ENCODE results near the gene SKIL.

Gene SKIL

DNA sequence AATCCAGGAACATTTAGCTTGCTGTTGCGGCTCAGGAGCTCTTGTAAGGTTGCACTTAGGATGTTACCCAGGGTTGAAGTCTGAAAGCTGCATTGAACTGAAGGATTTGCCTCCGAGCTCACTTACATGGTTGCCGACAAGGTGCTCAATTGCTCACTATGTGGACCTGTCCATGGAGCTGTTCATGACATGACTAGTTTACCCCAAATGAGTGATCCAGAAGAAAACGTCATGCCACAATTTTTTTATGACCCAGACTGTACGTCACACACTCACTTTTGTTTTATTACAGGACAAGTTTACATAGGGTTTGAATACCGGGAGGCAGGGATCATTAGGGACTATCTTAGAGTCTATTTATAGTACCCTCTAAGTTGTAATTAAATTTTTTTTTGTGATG is 40.2 kb downstream of the SKIL start:
- DNase-seq (ENCODE audit: low spot score), result no peak

DNA sequence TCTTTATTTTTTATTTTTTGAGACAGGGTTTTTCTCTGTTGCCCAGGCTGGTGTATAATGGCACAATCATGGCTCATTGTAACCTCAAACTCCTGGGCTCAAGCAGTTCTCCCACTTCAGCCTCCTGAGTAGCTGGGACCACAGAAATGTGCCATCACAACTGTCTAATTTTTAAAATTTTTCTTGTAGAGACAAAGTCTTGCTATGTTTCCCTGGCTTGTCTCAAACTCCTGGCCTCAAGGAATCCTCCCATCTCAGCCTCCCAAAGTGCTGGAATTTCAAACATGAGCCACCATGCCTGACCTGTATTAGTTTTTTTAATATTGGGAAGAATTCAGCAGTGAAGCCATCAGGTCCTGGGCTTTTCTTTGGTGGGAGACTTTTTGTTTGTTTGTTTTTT is 47.6 kb downstream of the SKIL start:
- no peak for DNase-seq (ENCODE audit: low spot score)

DNA sequence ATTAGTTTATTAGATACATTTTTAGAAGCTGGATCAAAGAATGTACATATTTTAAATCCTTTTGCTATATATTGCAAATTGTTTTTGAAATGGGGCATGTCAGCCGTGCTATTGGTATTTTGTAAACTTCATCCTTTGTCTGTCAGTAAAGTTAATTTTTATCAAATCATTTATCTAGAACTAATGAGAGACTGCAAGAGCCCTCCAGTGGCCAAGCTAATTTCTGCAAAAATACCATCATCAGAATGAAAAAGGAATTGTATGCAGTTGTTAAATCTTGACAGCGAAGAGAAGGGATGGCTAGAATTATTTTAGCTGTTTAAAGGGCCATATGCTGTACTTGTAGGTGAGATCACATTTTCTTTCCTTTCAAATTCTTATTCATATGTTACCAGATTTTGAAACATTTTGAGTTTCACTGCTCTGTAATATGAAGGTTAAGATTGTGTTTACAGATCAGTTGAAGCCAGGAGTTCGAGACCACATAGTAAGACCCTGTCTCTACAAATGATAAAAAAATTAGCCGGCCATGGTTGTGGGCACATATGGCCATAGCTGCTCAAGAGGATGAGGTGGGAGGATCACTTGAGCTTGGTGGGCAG is 53.0 kb downstream of the SKIL start:
- DNase-seq (ENCODE audit: low spot score), result peak; percentile 30

DNA sequence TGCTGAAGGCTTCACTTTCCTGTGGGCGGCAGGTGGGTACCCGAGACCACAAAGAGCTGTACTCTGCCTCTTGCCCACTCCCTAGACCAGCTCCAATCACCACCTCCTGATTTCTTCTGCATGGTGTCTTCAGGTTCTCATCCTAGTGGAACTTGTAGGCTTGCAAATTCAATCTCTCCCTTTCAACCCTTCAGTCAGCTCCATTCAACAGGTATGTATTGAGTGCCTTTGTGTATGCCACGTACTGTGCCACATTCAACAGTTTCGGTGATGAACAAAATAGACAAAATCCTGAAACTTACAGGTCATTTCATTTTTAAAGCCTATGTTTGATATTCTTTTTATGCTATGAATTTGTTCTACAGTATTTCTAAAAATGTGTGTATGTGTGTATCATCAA is 55.8 kb downstream of the SKIL start:
- no peak for DNase-seq (ENCODE audit: low spot score)

DNA sequence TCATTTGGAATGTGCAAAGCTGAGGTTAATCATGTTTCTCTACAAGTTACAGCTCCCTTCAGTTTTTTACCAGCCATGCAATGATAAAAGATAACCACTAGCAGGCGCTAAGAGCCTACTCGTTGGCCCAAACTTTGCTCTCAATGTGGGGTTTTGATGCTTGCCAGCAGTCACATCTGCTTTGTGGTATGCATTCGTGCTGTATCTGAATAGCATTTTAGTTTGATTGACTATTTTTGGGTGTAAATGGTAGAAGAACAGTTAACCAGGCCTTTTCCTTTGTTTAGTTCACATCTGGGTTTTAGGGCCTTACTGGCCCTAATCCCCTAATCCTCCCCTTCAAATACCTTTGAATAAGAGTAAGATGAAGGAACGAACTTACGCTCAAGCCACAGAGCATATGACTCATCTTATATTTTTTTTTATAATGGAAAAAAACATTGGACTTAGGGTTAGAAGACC is 56.7 kb downstream of the SKIL start:
- DNase-seq (ENCODE audit: low spot score), result peak; percentile 69

DNA sequence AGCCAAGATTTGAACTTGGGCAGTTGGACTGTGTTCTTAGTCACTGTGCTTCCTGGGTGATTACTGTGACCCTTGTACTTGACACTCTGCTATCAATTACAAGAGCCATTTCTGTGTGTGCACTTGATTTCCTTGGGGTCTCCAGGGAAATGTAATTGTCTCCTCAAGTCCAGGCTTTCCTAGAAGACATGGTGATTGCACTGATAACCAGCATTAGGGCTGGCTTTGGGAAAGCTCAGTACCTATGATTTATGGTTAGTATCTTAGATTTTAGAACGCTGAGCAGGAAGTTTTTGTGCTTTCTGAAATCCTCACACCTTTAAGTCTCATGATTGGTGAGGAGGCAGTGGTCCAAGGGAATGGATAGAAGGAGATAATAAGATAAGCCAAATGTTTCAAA is 59.6 kb downstream of the SKIL start:
- DNase-seq (ENCODE audit: low spot score), result no peak

DNA sequence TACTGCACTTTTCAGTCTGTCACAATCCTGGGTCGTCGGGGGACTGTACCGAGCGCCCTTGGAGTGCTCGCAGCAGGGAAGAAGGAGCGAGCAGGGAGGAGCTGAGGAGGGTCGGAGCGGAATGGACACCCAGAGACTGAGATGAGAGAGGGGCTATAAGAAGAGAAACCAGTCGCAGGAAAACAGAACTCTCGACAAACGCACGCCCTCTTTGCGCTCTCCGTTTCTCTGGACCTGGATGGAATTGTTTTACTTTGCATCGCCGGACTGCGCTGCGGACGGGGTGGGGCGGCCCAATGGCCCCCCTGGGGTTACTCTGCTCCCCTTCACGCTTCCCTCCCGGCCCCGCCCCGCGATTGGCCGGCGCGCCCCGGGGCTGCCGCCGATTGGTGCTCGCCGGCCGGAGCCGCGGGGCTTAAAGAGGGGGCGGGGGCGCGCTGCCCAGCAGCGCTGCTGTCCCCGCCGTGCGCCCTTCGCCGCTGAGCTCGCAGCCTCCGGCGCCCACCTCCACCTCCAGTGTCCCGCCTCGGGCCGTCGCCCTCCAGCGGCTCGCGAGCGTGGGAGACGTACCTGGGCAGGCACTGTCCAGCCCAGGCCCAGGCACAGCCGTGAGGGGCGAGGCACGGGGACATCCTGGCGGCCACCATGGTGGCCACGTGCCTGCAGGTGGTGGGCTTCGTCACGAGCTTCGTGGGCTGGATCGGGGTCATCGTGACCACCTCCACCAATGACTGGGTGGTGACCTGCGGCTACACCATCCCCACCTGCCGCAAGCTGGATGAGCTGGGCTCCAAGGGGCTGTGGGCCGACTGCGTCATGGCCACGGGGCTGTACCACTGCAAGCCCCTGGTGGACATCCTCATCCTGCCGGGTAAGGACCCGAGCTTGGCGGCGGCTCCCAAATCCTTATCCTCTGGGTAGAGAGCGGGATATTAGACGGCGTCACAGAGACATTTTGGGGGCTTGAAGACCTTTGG is 61.2 kb downstream of the SKIL start, which contains the start of gene CLDN11:
Gene CLDN11 (plus strand): TSS at position 447 of the 977 bp plus-strand sequence. CDS start 199 bp downstream, at position 646.
- no peak for DNase-seq (ENCODE audit: low spot score)

DNA sequence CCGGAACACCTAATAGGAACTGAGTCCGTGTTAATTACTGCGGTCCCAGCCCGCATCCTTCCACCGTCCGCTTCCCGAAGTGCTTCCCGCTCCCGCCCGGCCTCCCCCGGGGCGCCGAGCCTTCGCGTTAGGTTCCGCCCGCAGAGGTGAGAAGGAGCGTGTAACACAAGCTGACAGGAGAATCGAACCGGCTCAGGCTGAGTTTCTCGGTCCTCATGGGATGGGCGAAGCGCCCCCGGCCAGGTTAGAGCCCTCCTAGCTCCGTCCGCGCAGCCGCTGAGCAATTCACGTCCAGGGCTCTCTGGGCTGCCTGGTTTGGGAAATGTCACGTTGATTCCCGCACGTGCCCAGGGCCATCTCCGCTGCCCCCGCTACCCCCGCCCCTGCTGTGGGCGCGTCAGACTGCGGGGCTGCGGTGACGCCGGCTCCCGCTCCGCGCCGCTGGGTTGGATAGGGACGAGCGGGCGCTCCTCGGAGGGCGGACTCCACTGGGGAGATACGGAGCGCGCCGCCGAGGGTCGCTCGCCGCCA is 62.1 kb downstream of the SKIL start:
- DNase-seq (ENCODE audit: low spot score), result no peak

DNA sequence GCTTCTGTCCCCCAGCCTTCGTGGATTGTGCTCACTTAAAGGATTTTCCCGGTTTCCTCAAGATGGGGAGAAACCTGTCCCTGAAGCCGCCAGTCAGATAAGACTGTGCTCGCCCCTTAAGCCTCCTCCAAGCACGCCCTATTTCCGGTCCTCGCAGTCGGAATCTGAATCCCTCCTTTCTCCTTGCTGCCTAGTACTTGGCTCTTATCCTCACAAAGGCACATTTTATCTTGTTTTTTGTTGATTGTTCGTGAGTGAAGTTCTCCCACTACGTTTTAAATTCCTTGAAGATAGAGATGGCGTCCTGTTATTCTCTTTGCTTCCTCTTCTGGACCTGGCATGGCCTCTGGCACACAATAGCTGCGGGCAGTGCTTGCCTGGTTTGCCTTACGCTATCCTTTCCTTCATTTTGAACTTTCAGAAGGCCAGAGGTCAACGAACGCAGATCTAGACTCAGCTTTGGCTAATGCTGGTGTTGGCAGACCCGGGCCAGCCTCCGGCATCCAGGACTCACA is 62.8 kb downstream of the SKIL start:
- DNase-seq (ENCODE audit: low spot score), result no peak

DNA sequence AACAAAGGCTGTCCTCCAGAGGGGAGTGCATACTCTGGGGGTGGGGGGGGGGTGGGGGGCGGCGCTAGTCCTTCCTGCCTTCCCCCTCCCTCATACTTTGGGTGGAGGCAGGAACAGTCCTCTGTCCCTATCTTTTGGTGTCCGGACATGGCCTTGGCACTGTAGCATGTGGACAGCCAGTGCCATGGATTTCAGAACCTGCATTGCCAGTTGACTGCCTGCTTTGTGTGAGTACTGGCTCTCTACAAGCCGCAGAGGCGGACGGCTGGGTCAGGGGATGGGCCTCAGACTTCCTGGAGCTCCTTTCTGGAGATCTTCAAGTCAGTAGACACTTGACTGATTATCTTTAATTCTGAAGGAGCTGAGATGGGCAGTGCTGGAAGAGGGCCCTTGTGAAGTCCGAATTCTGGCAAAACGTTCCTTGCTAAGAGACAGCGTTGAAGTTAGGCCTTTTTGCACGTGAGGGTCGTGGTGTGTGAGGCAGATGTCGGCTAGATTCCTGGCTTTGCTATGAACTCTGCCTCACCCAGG is 63.7 kb downstream of the SKIL start:
- DNase-seq (ENCODE audit: low spot score), result peak; percentile 33

DNA sequence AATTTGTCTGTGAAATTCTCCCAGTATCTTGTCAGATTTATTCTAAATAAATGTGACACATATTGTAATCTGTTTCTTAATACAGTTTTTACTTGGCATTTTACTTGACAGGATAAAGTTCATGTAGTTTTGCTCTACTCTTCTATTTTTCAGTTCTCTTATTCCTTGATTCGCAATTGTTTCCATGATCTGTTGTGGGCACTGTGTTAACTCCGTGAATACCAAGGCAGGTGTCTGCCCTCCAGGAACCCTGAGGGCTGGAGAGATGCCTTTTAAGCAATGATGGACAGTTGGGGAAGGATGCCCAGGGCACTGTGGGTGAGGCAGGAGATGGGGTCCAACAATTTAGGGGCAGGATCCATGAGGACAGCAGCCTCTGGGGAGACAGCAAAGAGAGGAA is 64.2 kb downstream of the SKIL start:
- no peak for DNase-seq (ENCODE audit: low spot score)

DNA sequence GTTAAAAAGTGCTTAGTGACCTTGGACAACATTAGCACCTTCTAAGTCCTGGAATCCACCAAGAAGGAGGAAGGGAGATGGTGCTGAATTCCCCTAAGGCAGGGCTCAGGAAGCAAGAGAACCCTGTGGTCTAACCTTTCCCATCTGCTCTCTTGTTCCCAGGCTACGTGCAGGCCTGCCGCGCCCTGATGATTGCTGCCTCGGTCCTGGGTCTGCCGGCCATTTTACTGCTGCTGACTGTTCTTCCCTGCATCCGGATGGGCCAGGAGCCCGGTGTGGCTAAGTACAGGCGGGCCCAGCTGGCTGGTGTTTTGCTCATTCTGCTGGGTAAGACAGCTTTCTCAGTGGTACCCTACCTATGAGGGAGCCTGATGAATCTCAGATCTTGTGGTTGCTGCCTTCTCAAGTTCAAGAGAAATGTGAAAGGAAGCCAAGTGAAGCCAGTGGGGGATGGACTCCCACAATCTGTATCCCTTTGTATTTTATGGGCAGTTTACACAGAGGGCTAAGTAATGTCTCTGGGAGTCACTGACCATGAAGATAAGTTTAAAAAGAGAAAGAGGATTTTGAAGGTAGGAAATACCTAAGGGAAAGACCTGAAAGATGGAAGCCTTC is 65.6 kb downstream of the SKIL start:
- no peak for DNase-seq (ENCODE audit: low spot score)

DNA sequence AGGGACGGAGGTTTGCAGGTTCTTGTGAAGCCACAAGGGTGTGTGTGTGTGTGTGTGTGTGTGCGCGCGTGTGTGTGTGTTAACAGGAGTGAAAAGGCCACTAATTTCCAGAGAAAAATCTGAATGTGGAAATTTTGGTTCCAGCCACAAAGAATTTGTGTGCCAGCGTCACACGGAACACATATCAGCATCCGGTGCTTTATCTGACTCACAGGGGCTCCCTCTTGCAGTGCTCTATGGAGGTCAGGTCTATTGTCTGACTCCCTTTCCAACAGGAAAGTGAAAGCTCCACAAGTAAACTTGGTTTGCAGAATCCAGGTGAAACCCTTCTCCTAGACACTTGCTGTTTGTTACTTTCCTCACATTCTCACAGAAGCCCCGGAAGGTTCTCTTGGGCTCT is 67.4 kb downstream of the SKIL start:
- DNase-seq (ENCODE audit: low spot score), result no peak

DNA sequence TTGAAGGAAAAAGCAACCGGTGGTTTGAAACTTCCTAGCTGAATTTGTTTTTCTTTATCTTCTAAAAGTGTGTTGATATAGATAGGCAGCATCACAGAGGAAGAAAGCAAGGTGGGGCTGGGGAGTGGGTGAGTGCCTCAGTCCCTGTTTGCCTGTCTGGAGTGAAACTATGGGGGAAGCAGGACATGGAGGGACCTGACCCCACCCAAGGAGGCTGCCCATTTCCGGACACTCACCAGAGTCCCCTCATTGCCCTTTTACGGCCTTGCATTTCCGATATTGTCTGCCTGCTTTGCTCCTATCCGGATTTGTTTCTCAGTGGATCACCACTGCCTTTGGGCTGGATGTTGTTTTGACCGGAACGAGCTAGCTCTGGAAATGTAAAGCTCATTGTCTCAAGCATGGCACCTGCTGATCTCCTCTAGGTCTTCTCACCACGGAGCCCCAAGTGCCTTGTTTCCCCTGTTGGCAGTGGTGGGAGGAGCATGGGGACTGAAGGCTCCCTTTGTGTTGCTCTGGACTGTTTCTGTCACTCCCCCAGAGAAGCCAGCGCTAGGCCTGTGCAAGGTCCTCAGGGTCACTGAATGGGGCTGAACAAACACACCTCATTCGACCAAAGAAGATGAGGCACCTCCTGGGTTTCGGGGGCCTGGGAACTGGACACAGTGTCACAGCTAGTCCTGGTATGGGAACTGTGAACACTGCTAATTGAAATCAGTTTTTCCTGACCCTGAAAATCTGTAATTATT is 68.2 kb downstream of the SKIL start:
- DNase-seq (ENCODE audit: low spot score), result peak; percentile 14

DNA sequence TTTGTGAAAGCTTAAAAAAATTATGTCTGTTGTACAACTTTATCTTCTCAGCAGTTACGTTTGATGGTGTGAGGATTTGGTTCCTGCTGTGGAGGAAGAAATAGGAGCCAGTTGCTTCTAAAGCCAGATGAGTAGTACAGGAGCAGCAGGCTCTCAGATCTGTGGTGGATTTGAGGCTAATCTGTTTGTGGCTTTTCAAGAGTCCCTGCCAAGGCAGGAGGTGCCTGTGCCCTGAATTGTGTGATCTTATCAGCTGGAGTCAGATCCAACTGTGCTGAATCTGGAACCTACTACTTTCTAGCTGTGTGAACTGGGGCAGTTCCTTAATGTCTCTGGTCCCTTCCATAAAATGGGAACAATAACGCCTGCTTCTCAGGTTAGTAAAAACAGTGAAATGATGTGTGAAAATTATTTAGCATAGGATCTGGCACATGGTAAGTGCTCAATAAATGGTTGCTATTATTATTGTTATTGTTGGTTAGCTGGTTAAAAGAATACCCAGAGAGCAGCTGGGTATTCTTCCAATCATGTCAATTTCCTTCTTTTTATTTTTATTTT is 68.8 kb downstream of the SKIL start:
- no peak for DNase-seq (ENCODE audit: low spot score)

DNA sequence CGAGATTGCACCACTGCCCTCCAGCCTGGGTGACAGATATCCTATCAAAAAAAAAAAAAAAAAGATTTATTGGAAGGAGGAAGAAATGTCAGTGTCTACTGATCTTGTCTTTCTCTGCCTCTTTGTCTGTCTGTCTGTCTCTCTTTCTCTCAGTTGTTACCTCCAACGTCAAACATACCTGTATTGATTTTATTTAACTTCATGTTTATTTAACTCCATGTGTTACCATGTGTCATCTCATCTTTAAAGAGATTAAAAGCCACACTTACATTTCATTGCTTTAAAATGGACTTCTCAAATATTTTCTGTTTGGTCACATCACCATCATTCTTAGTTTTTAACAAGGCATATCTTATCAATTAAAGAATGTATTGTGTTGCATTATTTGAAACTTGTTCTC is 70.6 kb downstream of the SKIL start:
- no peak for DNase-seq (ENCODE audit: low spot score)

DNA sequence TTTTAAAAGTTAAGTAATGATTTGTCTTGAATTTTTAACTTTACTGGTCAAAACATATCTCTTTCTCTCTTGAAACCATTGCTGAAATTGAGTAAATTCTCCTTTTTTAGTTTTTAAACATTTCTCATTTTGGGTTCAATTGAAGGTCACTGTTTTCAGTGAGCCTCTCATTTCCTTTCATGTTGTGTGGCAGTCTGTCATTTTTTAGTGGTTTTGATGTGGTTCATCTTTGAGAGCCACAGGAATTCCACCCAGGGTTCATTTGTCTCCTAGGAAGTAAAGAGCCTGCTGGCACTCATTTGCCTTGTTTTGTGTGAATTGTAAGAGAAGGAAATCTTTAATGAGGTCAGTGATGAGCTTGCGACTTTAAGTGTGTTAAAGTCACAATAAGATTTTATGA is 71.5 kb downstream of the SKIL start:
- DNase-seq (ENCODE audit: low spot score), result no peak

DNA sequence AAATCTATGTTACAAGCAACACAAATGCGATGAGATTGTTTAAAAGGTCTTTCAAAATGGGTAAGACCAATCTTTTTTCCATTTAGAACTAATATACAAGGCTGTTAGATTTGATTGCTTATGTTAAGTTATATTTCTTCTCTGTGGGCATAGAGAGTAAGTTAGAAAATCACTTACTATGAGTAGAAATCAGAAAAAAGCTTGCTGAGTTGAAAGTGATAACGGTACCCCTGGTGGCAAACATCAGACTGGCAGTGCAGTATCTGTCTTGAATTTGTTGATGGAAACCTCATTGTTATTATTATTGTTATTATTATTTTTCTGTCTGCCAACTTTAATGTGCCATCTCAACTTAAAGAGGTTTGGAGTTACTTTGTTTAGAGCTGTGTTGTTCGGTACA is 73.5 kb downstream of the SKIL start:
- no peak for DNase-seq (ENCODE audit: low spot score)

DNA sequence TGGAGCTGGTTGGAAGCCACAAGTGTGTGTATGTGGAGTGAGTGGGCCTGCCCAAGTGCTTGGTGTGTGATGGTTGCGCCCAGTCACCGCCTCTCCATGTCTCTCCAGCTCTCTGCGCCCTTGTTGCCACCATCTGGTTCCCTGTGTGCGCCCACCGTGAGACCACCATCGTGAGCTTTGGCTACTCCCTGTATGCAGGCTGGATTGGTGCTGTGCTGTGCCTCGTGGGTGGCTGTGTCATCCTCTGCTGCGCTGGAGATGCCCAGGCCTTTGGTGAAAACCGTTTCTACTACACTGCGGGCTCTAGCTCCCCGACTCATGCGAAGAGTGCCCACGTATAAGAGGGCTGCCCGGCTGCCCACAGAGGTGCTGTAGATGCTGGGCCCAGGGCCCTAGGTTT is 74.9 kb downstream of the SKIL start:
- no peak for DNase-seq (ENCODE audit: low spot score)

DNA sequence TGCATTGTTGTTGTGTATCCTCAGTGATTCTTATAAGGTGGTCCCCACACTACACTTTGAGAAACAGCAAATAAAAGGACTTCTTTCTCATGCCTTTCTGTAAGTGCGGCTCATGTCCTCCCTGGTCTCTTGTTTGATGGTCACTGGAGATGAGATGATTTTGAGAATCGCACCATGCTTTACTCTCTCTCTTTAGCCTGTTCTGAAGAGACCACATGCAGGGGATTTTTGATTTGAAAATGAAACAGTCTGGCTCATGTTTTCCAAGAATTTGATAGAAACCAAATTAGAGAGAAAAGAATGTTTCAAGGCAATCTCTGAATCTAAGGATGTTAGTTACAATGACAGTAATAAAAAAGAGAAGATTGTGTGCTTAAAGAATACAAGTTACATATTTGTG is 79.2 kb downstream of the SKIL start:
- no peak for DNase-seq (ENCODE audit: low spot score)

DNA sequence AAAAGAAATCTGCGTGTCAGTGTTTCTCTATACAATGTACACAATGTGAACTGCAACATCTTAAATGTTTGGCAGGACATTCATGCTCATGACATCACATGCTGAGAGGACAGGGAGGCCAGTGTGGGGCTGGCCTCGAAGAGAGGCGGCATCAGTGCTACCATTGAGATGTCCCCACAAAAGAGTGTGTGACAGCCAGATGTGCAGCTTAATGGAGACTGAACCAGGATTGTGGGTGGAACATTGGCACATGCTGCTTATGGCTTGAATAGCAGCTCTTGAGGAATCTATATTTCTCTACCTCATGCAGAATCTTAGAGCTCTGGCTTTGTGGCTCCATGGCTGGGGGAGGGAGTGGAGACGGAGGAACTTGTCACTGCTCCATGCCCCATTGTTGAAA is 79.7 kb downstream of the SKIL start:
- DNase-seq (ENCODE audit: low spot score), result no peak
